K562 (cell line): ENCODE data around the gene MRPL44. TPM values are rescaled to one million over a fixed set of nuclear protein-coding genes. Genes with fewer than 3 reads are reported as not detected.

ENCODE experiments used
- ATAC-seq: fragments of 200-7000 bp; cut with Tn5 transposase; 3 replicates; pipeline ENCODE4 v1.9.1; 2020; ENCODE audit warnings: moderate library complexity
- BruUV-seq: library from RNA; stranded (reverse); fragments of 400-500 nt; replicated peaks from 2 replicates; lab custom pipeline; 2021; lab: Mats Ljungman, UMichigan
- CTCF ChIA-PET: fragments of 300-600 bp; formaldehyde crosslinking; extraction: SDS; loops from one replicate; lab custom pipeline; 2021; ENCODE audit warnings: low intra/inter-chr PET ratio; lab: Yijun Ruan, JAX
- POLR2A ChIA-PET: fragments of 300-600, 350-650 bp; sonication (Branson Sonifier 250); formaldehyde crosslinking; extraction: SDS; loops from one replicate; lab custom pipeline; 2021; ENCODE audit warnings: antibody characterized with exemption, inconsistent platforms; lab: Yijun Ruan, JAX
- DNase-seq, 4 experiments: peaks; one replicate each; pipeline versions ENCODE4 v3.0.0 to v3.0.0-alpha.2; 2011 to 2018; ENCODE audit warnings: low spot score in 3 of 4, mixed read lengths in 3 of 4; ENCODE audit errors: extremely low read depth in 1 of 4
- FAIRE-seq: peaks from 2 replicates; lab custom pipeline; 2011; peaks lifted over from hg19 to GRCh38; lab: Jason Lieb, UNC
- H2AFZ ChIP-seq: 2 replicates; pipeline ENCODE4 v1.6.0; 2011; ENCODE audit warnings: low read depth, low read length, control low read depth, inconsistent platforms
- H3K27ac ChIP-seq: fragments of 200-600 bp; 3 replicates; pipeline ENCODE4 v1.8.0; 2011; ENCODE audit warnings: low read depth, mild to moderate bottlenecking, control low read depth, inconsistent platforms, low read length, moderate library complexity, mixed read lengths; ENCODE audit errors: extremely low read depth
- H3K27me3 ChIP-seq, 2 experiments: fragments of 300-600 bp in 1 of 2; 2 replicates in 1 of 2; 3 replicates in 1 of 2; pipeline versions ENCODE4 v1.6.0 to v1.8.0; 2011; ENCODE audit warnings: inconsistent platforms in 2 of 2, low read length in 2 of 2, mild to moderate bottlenecking in 1 of 2, mixed read lengths in 1 of 2, moderate library complexity in 1 of 2; ENCODE audit not compliant: control insufficient read depth in 2 of 2, insufficient read depth in 2 of 2
- H3K36me3 ChIP-seq: fragments of 300-600 bp; 3 replicates; pipeline ENCODE4 v1.8.0; 2011; ENCODE audit warnings: mild to moderate bottlenecking, low read length, inconsistent platforms; ENCODE audit not compliant: control insufficient read depth, insufficient read depth
- H3K4me1 ChIP-seq, 2 experiments: fragments of 200-600 bp in 1 of 2; replicated peaks in 1 of 2; 2 replicates in 1 of 2; 3 replicates in 1 of 2; pipeline versions ENCODE4 v1.5.1 to v1.8.0; 2011; ENCODE audit warnings: inconsistent platforms in 2 of 2, low read length in 2 of 2, mild to moderate bottlenecking in 1 of 2, mixed read lengths in 1 of 2, moderate library complexity in 1 of 2; ENCODE audit not compliant: control insufficient read depth in 2 of 2, insufficient read depth in 2 of 2
- H3K4me2 ChIP-seq: 2 replicates; pipeline ENCODE4 v1.6.1; 2011; ENCODE audit warnings: low read length, control low read depth, inconsistent platforms, mixed read lengths; ENCODE audit not compliant: insufficient read depth
- H3K4me3 ChIP-seq: fragments of 200-600 bp; sonication (generic), shearing (Covaris generic); 2 replicates; pipeline ENCODE4 v1.5.1; 2016; ENCODE audit warnings: control low read depth, inconsistent platforms
- H3K79me2 ChIP-seq: fragments of 200-600 bp; 3 replicates; pipeline ENCODE4 v1.8.0; 2011; ENCODE audit warnings: low read length, inconsistent platforms; ENCODE audit not compliant: control insufficient read depth, insufficient read depth
- H3K9ac ChIP-seq, 2 experiments: 2 replicates each; pipeline versions ENCODE4 v1.6.0 to v1.6.1; 2011; ENCODE audit warnings: low read depth in 2 of 2, low read length in 2 of 2, control low read depth in 1 of 2, inconsistent platforms in 1 of 2, mild to moderate bottlenecking in 1 of 2, mixed read lengths in 1 of 2; ENCODE audit not compliant: insufficient read depth in 1 of 2
- H3K9me1 ChIP-seq: one replicate; pipeline ENCODE4 v1.6.0; 2011; ENCODE audit warnings: inconsistent platforms, mild to moderate bottlenecking, low read length, moderate library complexity; ENCODE audit not compliant: control insufficient read depth, insufficient read depth
- H3K9me3 ChIP-seq: replicated peaks from 2 replicates; pipeline ENCODE4 v1.5.1; 2011; ENCODE audit warnings: low read depth, low read length, inconsistent platforms; ENCODE audit not compliant: control insufficient read depth, insufficient read depth
- H4K20me1 ChIP-seq: replicated peaks from 2 replicates; pipeline ENCODE4 v1.6.1; 2011; ENCODE audit warnings: low read length, inconsistent platforms, mixed read lengths; ENCODE audit not compliant: control insufficient read depth, insufficient read depth
- GATAD2B ChIP-seq: fragments of 450-650 bp; IDR thresholded peaks from 2 replicates; pipeline ENCODE4 v1.6.1; 2017; ENCODE audit warnings: mild to moderate bottlenecking, borderline replicate concordance
- MCM3 ChIP-seq: fragments of 450-650 bp; IDR thresholded peaks from 2 replicates; pipeline ENCODE4 v1.6.1; 2016
- TAF9B ChIP-seq: fragments of 450-650 bp; IDR thresholded peaks from 2 replicates; pipeline ENCODE4 v1.6.1; 2018; ENCODE audit warnings: mild to moderate bottlenecking; ENCODE audit not compliant: partially characterized antibody
- ZC3H4 ChIP-seq: sonication (generic); formaldehyde crosslinking; IDR thresholded peaks from 2 replicates; pipeline ENCODE4 v1.9.0; 2021; ENCODE audit warnings: missing genetic modification reagents, borderline replicate concordance
- ZFP36 ChIP-seq: fragments of 150-350 bp; IDR thresholded peaks from 2 replicates; pipeline ENCODE4 v1.6.1; 2018; ENCODE audit warnings: low read length, low read depth; ENCODE audit not compliant: partially characterized antibody
- ZNF311 ChIP-seq: fragments of 250-450 bp; sonication (Bioruptor Pico); IDR thresholded peaks from 2 replicates; pipeline ENCODE4 v1.4.0; 2020; ENCODE audit warnings: mild to moderate bottlenecking, moderate library complexity
- WGBS: fragments of 100-300 bp; shearing (Covaris generic); methylation state at CpG from one replicate; pipeline ENCODE4 v1.1.6; 2016; ENCODE audit warnings: low coverage, mixed read lengths; ENCODE audit not compliant: insufficient coverage; ENCODE audit errors: missing lambda C conversion rate; 5-methylcytosine and 5-hydroxymethylcytosine counted together
- in situ Hi-C: fragments of 300-500 bp; cut with MboI; formaldehyde crosslinking; loops from 4 replicates; pipeline ENCODE4 v1.15.0; 2018; ENCODE audit warnings: inconsistent platforms, mixed read lengths
- intact Hi-C: fragments of 100-400 bp; cut with micrococcal nuclease; formaldehyde crosslinking; loops from 2 replicates; pipeline ENCODE4 v1.14.2; 2022
- polyA plus RNA-seq, 8 experiments: library from polyadenylated mRNA; depleted of rRNA in 4 of 8; stranded (reverse) in 5 of 8; unstranded in 3 of 8; fragments of >200 nt; fragmentation: Nextera tagmentation in 2 of 8; fragmentation: Illumina TruSeq in 1 of 8; extraction: Ambion mirVana in 2 of 8; extraction: Trizol in 1 of 8; gene quantifications; 2 replicates each; pipeline versions ENCODE4 v1.2.1 to v1.2.3, GENCODE V29; 2011 to 2014; ENCODE audit warnings: inconsistent platforms in 1 of 8, missing spikeins in 1 of 8
- total RNA-seq, 7 experiments: library from RNA; depleted of rRNA in 6 of 7; stranded (reverse); fragments of >200 nt in 6 of 7; fragmentation: Illumina TruSeq in 2 of 7; extraction: Trizol in 2 of 7; gene quantifications; 2 replicates each; pipeline versions ENCODE4 v1.2.1 to v1.2.3, GENCODE V29; 2011 to 2021; ENCODE audit warnings: low replicate concordance in 1 of 7
- TF ChIP-seq, protein P1 (sequence below), 2 experiments: IDR thresholded peaks in 1 of 2; conservative IDR thresholded peaks in 1 of 2; 2 replicates each; pipeline ENCODE4 v1.6.1; 2016; ENCODE audit warnings: low read depth in 2 of 2, mild to moderate bottlenecking in 1 of 2, missing compliant biosample characterization in 1 of 2, missing genetic modification characterization in 1 of 2, moderate library complexity in 1 of 2
- TF ChIP-seq, protein P2 (sequence below): fragments of 450-650 bp; conservative IDR thresholded peaks from 2 replicates; pipeline ENCODE4 v1.6.1; 2016; ENCODE audit warnings: missing genetic modification characterization, low read depth, mild to moderate bottlenecking, control low read depth, missing compliant biosample characterization
- TF ChIP-seq, protein P3 (sequence below): fragments of 250-450 bp; sonication (Bioruptor Pico); IDR thresholded peaks from 2 replicates; pipeline ENCODE4 v1.4.0; 2020

Gene MRPL44
- total and polyA plus RNA-seq, 9 of the 15 experiments (the other 6 are each of a cell fraction or from before 2014, with no cell fraction given) = 10.4 to 26.0 (median 20.2) TPM

DNA sequence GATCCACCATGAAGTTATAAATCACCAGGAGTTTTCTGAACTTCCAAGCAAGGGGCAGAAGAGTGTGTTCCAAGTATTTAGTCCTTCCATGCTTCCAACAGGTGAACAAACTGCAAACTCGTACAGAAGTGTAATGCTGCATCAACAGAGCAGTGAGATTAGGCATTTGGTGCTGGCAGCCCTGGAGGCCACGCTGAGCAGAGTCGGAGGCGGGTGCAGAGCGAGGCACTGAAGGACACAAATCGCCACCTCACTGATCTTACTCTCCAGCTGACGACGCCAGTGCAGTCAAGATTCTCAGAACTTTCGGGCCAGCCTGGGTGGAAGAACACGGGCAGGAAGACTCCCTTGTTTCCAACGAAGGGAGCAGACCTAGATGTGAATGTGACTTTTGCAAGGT is 42.6 kb downstream of the MRPL44 start:
- Histone ChIP-seq H3K36me3 (no peaks in the 10 kb centered on the region), H2AFZ (no peak overlapping the region), H3K4me2 (no peak overlapping the region), H3K27ac (no peak overlapping the region), H3K79me2 (no peaks in the 10 kb centered on the region), H3K27me3 (peaks cover 9 to 41% of the 10 kb centered on the region in 2 experiments), H3K9me3 (no peaks in the 10 kb centered on the region), H4K20me1 (no peaks in the 10 kb centered on the region), H3K9me1 (no peaks in the 10 kb centered on the region), H3K9ac (no peak overlapping the region)
- in situ Hi-C loops = loop anchor here (10.0 kb wide), 1 partner anchor 285 kb away; no protein-coding TSS in a partner anchor
- ChIA-PET POLR2A (no interaction called here), CTCF (no interaction called here)
- 7% methylated on average over 9 of the region's 11 CpGs for WGBS
- BruUV-seq = no TSS peak
- no peak for FAIRE-seq
- TF ChIP-seq TAF9B (no peak), MCM3 (no peak), ZNF311 (CRISPR knock-in tag) (no peak), ZFP36 (peak; percentile 3), ZC3H4 (CRISPR knock-in tag) (no peak), GATAD2B (no peak)
- TF ChIP-seq, protein P1, sequence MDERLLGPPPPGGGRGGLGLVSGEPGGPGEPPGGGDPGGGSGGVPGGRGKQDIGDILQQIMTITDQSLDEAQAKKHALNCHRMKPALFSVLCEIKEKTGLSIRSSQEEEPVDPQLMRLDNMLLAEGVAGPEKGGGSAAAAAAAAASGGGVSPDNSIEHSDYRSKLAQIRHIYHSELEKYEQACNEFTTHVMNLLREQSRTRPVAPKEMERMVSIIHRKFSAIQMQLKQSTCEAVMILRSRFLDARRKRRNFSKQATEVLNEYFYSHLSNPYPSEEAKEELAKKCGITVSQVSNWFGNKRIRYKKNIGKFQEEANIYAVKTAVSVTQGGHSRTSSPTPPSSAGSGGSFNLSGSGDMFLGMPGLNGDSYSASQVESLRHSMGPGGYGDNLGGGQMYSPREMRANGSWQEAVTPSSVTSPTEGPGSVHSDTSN (CRISPR knock-in tag; IDR thresholded peaks at IDR 0.05; ENCODE audit: low read depth) = no peak
- TF ChIP-seq, protein P1 (tag; conservative IDR thresholded peaks at IDR 0.05; ENCODE audit: low read depth) = peak; percentile 34; the same call in 1 of the 2 replicates
- TF ChIP-seq, protein P2, sequence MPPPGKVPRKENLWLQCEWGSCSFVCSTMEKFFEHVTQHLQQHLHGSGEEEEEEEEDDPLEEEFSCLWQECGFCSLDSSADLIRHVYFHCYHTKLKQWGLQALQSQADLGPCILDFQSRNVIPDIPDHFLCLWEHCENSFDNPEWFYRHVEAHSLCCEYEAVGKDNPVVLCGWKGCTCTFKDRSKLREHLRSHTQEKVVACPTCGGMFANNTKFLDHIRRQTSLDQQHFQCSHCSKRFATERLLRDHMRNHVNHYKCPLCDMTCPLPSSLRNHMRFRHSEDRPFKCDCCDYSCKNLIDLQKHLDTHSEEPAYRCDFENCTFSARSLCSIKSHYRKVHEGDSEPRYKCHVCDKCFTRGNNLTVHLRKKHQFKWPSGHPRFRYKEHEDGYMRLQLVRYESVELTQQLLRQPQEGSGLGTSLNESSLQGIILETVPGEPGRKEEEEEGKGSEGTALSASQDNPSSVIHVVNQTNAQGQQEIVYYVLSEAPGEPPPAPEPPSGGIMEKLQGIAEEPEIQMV = no peak
- TF ChIP-seq, protein P3, sequence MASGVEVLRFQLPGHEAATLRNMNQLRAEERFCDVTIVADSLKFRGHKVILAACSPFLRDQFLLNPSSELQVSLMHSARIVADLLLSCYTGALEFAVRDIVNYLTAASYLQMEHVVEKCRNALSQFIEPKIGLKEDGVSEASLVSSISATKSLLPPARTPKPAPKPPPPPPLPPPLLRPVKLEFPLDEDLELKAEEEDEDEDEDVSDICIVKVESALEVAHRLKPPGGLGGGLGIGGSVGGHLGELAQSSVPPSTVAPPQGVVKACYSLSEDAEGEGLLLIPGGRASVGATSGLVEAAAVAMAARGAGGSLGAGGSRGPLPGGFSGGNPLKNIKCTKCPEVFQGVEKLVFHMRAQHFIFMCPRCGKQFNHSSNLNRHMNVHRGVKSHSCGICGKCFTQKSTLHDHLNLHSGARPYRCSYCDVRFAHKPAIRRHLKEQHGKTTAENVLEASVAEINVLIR (CRISPR knock-in tag) = no peak
- TF ChIP-seq, all 486 proteins: peak for 2
- ATAC-seq = peak; percentile 48
- Histone ChIP-seq H3K4me1 (peaks cover 0 to 11% of the 10 kb centered on the region in 2 experiments; a peak in 2 of 5 replicates), H3K4me3 (no peak overlapping the region)
- DNase-seq = no peak
- intact Hi-C loops = loop anchor here (10.0 kb wide), 1 partner anchor 145 kb away; no protein-coding TSS in a partner anchor
